Uterine smooth muscle cell (primary cell): ENCODE results near the gene SPART. TPM values are rescaled to one million over a fixed set of nuclear protein-coding genes. Genes with fewer than 3 reads are reported as not detected.

ENCODE experiments used
- total RNA-seq: library from RNA; depleted of rRNA; stranded (reverse); fragments of >200 nt; gene quantifications from 2 replicates; pipeline ENCODE4 v1.2.3, GENCODE V29; 2014

Gene SPART
- 117 and 126 TPM in 2 replicates for total RNA-seq

GRCh38 chr13:36346222-36347083 lies at the start of gene SPART:
Gene SPART (minus strand): TSS chr13:36346394. CDS start chr13:36335830, 10,564 bp downstream.

GRCh38 chr13:36297366-36298338 lies 48.5 kb downstream of the SPART start, which contains the start of gene CCDC169:
Gene CCDC169 (minus strand): TSS chr13:36297814. CDS start chr13:36297719, 95 bp downstream.

Other genes with a start within 250 kb of the SPART start
- gene DCLK1, start 215.0 kb downstream of the SPART start, total RNA-seq = 6.9 and 13.1 TPM in 2 replicates
- gene SOHLH2, start 131.8 kb downstream of the SPART start, total RNA-seq = 1.5 and 2.1 TPM in 2 replicates
- gene CCDC169, start 48.6 kb downstream of the SPART start, total RNA-seq = 4.5 and 4.9 TPM in 2 replicates
- 9.4 and 27.0 TPM in 2 replicates for gene CCNA1, start 86.1 kb upstream of the SPART start, total RNA-seq